HG03135 (cell line): ENCODE data around the gene PRRG1.
"Not testable (repeated sequence)": the region's sequence is repeated elsewhere in the genome, so short reads cannot be mapped to it uniquely, and the experiment has no call there.

Source experiments
- ATAC-seq: cut with Tn5 transposase; IDR thresholded peaks from one replicate; pipeline ENCODE4 v1.9.1; 2021; ENCODE audit warnings: mild to moderate bottlenecking, moderate library complexity; ENCODE audit not compliant: unreplicated experiment

PRRG1 gene

GRCh38 chrX:37378404-37378803, 29.2 kb downstream of the PRRG1 start:
- ATAC-seq = no peak

- no peak for ATAC-seq
These were observed 29.7 kb downstream of the PRRG1 start for GRCh38 chrX:37378830-37379229.

- no peak for ATAC-seq
These were observed 31.1 kb downstream of the PRRG1 start for GRCh38 chrX:37380256-37380655.

- no peak for ATAC-seq
These were observed 31.8 kb downstream of the PRRG1 start for GRCh38 chrX:37380924-37381323.

- no peak for ATAC-seq
These were observed 34.1 kb downstream of the PRRG1 start for GRCh38 chrX:37383313-37383712.

- no peak for ATAC-seq
These were observed 39.2 kb downstream of the PRRG1 start for GRCh38 chrX:37388413-37388812.

- ATAC-seq = no peak
These were observed 56.8 kb downstream of the PRRG1 start for GRCh38 chrX:37405956-37406355.

GRCh38 chrX:37407736-37408135, 58.6 kb downstream of the PRRG1 start:
- no peak for ATAC-seq

- no peak for ATAC-seq
These were observed 60.1 kb downstream of the PRRG1 start for GRCh38 chrX:37409278-37409677.

- ATAC-seq = no peak
These were observed 71.0 kb downstream of the PRRG1 start for GRCh38 chrX:37420185-37420584.

- ATAC-seq = no peak
These were observed 71.6 kb downstream of the PRRG1 start for GRCh38 chrX:37420756-37421155.

GRCh38 chrX:37424000-37424429, 74.9 kb downstream of the PRRG1 start:
- ATAC-seq = no peak

- ATAC-seq = no peak
These were observed 76.2 kb downstream of the PRRG1 start for GRCh38 chrX:37425370-37425769.

- ATAC-seq = not testable (repeated sequence)
These were observed 79.8 kb downstream of the PRRG1 start for GRCh38 chrX:37428962-37429361.

- no peak for ATAC-seq
These were observed 85.2 kb downstream of the PRRG1 start for GRCh38 chrX:37434362-37434761.

GRCh38 chrX:37437160-37437559, 88.0 kb downstream of the PRRG1 start:
- ATAC-seq = no peak

- ATAC-seq = no peak
These were observed 92.2 kb downstream of the PRRG1 start for GRCh38 chrX:37441377-37441776.

- no peak for ATAC-seq
These were observed 96.0 kb downstream of the PRRG1 start for GRCh38 chrX:37445182-37445581.

GRCh38 chrX:37453821-37454220, 104.7 kb downstream of the PRRG1 start:
- ATAC-seq = no peak

- no peak for ATAC-seq
These were observed 105.5 kb downstream of the PRRG1 start for GRCh38 chrX:37454537-37455285.

GRCh38 chrX:37455381-37455780, 106.2 kb downstream of the PRRG1 start:
- ATAC-seq = no peak

GRCh38 chrX:37460285-37460684, 111.1 kb downstream of the PRRG1 start:
- ATAC-seq = not testable (repeated sequence)

GRCh38 chrX:37462346-37462745, 113.2 kb downstream of the PRRG1 start:
- ATAC-seq = no peak
